COR-L47 (cell line): ENCODE data around the gene FTO.

ENCODE experiments used
- DNase-seq: peaks from one replicate; lab custom pipeline; 2025; lab: John Stamatoyannopoulos, UW

Gene FTO

DNA sequence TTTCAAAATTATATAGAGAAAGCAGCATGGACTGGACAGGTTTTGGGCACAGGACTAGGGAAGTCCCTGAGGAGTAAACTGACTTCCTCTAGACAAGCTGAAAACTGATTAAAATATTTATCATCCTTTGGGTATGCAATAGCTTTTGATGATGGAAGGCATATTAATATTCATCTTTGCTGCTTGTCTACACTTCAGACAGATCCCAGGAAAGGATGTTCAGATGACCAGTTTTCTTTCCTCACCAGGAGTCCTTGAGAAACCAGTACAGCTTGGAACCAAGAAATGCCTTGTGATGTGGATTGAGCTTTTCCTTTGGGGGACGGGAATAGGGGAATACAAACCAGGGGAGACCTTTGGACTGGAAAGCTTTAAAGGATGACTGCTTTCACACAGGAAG is 195.5 kb downstream of the FTO start:
- DNase-seq, result no peak

DNA sequence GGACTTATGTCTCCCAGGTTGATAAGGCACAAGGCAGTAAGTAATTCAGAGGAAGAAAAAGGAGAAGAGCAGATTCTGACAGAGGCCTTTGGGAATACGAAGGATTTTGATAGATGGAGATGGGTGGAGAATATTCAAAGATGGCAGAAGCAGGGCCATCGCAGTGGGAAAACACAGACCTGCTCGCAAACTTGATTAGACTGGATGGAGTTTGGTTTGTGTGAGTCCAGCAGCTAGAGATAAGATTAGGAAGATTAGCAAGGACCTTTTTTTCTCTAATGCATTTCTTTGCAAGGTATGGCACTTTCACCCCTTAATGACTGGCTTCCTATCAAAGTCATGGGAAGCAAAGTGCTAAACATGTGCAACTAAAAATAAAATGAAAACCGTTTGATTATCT is 196.7 kb downstream of the FTO start:
- DNase-seq, result no peak

DNA sequence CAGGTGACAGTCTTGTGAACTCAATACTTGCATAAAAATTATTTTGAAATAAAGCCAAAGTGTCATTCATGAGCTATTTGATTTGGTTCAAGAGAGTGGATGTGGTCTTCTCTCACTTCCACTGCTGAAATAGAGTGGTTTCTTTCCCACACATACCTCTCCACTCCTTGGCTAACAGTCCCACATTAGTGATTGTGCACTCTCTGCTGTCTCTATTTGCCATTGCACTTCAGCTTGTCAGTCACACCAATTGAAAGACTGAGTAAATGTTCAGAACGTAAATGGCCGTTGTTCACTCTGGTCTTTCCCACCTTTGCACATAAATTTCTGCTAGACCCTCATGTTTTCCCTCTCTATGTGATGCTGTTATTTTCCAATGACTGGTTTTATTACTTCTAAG is 197.5 kb downstream of the FTO start:
- DNase-seq, result no peak

DNA sequence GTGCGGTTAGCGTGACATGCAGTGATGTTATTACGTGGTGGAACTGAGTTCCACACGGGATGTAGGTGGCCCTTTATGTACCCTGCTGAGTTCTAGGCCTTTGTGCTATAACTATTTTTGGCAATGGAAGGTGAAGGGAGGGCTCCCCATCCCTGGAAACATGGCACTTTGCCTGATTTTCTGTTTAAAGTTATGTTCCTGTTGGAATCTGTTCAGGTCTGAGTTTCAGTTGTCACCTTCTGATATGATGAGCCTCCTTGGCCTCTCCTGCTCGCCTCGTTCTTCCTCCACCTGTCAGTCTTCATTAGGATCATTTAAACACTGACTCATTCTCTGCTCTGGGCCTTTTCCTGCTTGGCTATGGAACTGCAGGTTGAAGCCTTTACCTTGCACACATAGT is 200.6 kb downstream of the FTO start:
- no peak for DNase-seq

DNA sequence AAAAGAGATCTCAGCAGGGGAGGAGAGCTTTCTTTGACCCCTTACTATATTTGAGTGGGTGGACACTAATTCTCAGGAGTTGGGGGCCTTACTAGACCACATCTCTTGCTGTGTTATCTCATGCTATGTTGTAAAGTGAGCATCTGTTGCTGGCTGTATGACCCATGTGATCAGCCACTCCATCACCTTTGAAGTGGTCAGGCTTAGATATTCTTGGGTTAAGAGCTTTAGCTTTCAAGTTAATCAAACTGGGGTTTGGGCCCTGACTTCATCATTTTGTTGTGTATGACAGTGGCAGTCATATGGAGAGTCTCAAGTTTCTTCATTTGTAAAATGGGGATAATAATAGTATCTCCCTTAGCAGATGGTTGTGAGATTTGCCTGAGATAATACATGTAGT is 201.1 kb downstream of the FTO start:
- no peak for DNase-seq

DNA sequence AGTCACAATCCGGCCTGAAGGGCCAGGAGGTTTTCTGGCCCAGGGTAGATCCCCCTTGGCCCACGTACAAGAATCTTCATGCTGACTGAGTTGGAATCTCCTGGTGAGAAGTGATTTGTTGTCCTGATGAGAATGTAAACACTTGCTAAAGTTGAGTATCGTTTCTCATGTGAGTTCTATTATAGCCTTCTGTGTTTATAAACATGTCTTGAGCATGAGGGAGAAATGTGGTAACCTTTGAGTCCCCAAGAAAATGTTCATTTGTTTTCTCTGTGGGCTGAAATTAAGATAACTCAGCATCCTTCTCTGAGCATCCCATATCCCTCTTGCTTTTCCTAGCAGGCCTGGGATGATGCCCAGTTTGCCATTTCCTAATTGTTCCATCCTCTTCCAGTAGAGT is 204.8 kb downstream of the FTO start:
- no peak for DNase-seq

DNA sequence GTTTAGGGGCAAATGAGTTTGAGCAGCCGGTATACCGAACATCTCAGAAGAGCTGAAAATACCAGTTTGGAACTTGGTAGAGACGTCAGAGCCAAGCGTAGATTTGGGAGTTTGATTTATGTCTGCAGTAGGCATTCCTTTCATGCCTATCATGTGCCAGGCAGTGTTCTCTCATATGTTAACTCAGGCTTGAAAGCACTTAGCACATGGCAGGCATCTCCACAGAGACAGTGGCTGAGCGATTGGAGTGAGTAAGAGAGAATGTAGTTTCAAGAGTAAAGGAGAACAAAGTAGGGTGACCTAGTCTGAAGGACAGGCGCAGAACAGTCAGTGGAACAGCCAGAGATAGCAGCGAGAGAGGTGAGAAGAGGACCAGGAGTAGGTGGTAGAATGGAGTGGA is 207.0 kb downstream of the FTO start:
- no peak for DNase-seq

DNA sequence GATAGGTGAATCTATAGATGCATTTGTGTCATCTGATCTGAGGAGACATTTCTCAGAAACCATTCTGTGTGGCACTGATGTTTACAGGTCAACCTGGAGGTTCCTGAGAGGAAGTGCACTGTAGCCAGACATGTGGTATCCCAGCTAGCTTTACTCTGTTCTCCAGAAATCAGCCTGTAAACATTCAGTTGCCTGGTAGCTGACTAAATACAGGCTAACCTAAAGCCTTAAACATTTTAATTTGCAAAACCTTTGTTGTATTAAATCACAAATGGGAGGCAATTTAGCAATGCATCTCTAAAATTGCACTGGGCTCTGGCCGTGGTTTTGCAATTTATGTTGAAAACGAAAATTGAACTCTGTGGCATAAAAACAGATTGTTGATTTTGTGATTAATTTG is 207.6 kb downstream of the FTO start:
- no peak for DNase-seq

DNA sequence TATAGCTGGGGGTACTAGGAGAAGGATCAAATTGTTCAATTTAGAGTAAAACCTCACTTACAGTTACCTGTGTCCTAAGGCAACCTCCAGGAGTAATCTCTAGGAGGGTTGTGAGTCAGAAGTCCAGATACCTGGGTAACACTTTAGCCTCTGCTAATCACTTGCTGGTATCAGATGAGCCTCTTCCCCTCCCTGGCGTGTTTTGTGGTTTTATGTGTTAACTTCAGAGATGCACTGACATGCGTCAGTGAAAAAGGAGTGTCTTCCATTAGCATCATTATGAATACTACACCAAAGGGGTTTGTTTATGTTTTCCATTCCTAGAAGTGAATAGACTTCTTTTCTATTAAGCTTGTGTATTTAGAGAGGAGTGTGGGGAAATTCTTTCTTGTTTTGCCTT is 208.2 kb downstream of the FTO start:
- no peak for DNase-seq

DNA sequence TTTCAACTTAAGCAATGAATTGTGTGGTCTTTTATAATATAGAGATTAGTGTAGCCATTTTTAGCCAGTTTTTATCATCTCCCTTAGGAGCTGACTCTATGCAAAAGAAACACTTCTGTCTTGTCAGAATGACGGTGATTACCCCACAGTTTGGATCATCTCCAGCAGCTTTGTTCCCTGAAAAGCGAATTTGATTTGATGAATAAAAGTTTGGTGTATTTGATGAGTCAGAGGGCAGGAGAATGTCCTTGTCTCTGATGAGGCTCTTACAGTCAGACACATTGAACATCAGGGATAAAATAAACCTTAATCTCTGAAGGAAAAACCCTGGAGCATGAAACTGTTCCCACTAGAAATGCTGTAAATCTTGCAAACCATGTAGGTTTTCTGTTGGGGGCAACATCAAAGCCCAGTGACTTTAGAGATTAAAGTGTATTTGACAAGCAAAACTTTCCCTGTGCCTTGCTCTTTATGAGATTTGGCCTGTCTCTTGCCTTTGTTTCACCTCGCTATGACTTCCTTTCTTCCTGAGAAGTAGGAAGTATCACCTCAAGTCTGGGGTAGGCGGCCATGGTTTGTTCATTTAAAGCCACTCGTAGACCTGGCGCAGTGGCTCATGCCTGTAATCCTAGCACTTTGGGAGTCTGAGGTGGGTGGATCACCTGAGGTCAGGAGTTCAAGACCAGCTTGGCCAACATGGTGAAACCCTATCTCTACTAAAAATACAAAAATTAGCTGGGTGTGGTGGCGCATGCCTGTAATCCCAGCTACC is 209.3 kb downstream of the FTO start:
- peak; percentile 43 for DNase-seq

DNA sequence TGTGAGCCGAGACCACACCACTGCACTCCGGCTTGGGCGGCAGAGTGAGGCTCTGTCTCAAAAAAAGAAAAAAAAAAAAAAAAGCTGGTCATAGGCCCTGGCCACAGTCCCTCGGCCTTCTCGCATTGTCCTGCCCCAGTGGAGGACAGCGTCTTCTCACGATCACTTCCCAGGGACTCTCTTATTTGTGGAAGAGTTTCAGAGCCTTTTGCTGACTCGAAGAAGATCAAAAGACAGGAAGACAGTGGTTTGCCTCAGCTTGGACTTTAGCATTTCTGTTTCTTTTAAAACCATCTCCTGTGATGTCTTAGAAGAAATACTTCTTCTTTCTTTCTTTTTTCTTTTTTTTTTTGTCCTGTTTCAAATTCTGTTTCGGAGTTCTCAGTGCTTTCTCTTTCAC is 210.0 kb downstream of the FTO start:
- DNase-seq, result no peak

DNA sequence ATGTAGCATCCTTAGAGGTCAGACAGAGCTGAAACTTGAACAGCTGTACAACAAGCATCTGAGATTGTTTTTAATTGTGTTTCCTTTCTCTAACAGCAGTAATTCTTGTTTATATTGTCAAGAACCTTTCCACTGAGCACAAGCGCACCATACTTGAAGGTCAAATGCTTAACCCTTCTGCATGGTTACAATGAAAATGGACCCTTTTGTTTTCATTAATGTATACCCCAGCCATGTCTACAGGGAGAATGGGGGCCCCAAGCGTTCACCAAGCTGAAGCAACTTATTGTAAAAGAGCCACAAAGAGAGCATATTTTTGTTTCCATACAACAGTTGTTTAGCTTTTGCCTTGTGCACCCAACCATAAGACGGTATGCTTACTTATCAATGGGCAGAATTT is 210.8 kb downstream of the FTO start:
- DNase-seq, result no peak

DNA sequence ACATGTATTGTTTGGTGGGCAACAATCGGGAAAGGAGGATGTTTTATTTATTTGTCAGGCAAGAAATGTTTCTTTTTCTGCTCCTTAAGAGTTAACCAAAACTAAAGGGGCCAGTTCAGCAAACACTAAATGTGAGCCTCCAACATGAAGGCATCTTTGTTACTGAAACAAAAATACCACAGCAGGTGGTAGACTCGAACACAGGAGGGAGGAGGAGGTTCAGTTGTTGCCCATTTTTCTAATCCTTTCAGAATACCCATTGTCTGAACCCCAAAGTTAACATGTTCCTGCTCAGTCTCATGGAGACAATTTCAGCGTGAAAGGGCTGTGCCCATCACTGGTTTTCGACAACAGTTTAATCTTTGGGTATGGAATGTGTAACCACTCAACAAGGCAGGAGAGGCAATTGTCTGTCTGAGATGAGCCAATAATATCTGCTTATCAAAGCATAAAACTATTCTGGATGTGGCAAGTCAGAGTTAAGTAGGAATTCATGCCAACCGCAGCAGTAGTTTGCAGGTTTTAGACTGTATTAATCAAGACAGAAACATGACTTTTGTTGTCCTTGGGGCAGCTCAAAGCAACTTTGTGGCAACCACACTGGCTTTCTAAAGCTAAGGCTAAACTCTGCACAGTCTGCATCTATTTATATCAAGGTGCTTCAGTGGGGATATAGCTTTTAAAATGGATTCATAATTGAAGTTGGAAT is 211.7 kb downstream of the FTO start:
- DNase-seq, result no peak

DNA sequence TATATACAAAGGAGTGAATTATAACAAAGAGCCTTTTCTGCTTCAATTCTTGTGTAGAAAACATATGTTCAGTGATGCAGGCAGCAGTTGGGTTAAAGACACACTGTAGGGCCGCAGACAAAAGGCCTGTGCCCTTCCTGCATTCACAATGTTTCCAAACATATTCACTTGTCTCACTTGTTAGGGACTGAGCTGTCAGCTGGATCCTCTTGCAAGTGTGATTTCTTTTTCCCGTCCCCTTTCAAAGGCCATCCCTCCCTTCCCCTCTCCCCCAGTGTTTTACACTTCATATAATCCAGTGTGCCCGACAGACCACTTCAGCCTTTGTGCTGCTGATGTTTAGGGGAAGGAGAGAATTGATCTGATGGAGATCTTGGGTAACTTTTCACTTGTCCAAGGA is 217.0 kb downstream of the FTO start:
- DNase-seq, result no peak

DNA sequence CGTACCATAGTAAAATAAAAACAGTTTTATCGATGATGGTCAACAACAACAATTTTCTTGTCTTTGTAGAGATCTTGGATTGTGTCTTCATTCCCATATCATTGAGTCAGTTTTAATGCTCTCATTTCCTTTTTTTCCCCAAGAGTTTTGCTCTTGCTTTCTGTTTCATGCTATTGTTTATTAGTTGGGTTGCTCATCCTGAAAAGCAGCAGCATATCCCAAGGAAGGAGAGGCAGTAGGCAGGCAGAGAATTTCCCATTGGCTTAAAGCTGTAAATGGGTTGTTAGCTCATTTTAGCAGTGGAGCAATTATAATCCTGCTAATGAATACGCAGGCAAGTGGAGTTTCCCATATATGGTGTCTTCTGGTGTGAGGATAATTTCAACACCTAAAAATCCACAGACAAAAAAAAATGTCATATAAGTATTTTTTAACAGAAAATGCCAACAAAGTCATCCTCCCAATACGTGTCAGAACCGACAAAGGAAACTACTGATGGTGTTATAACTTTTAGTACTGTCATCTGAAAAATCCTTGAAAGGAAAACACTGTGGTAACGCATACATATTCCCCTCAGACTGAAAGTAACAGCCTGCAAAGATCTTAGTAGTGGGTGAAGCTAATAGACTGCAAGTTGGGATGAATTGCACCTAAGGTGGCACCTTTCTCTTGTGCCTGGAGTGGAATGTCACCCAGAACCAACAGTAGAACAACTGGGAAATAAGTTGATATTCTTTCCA is 218.3 kb downstream of the FTO start:
- DNase-seq, result no peak

DNA sequence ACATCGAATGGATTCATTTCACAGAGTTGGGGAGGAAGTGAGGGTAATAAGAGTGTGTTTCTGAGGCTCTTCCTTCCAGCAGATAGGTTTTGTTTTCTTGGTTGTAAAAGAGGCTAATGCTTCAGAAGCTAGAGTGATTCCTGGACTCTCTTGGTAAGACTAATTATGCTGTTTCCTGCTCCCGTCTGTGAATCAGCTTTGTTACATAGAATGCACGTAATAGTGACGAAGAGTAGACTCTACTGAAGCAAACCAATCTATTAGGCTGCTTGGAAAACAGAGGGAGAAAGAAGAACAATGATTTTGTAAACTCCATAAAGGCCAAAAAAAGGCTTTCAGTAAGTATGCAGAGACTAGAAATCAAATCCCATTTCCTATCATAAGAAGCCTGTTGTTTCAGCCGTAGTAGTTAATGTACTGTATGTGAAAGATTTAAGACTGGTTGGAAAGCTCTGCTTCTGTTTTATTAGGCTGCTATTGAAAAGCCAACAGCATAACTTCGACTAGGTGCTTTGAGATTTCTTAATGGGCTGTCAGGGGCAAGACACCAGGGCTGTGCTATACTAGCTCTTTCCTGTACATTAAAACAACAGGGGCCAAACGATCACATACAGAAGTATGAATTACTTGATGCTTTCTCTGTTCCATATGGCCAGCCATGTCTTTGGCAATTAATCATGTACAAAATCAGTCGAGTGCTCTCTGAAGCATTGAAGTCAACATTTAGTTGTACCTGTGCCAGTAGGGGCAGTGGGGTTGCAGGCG is 219.0 kb downstream of the FTO start:
- DNase-seq, result no peak

DNA sequence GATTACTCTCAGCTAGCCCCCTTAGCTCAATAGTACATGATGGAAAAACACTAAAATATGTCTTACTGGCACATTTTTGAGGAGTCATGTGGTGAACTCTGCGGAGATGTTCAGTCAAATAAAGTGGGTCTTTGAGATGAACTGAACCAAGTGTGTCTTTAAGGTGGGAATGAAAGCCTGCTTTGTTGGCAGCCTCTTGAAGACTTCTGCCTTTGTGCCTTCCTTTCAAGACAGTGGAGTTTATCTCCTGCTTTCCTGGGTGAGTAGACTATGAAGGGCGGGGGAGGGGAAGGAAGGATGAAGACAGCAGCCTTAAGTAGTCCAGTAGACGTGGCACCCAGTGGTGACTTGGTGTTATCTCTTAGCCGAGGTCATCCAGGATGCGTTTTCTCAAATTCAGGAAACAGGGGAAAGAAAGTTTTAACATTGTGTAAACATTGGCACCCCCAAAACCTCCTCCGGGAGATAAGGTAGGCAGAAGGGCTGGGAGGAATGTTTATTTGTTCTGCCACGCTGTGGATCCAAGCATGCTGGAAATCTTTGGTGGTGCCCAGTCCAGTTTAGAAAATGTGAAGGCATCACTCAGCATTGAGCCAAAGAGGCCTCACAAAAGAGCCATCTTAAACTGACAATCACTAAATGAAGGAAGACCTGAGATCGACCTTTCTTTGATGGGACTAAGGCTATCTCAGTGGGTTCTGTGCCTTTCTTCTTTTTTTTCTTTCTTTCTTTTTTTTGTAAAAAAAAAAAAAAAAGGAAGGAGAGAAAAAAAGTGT is 220.6 kb downstream of the FTO start:
- no peak for DNase-seq

DNA sequence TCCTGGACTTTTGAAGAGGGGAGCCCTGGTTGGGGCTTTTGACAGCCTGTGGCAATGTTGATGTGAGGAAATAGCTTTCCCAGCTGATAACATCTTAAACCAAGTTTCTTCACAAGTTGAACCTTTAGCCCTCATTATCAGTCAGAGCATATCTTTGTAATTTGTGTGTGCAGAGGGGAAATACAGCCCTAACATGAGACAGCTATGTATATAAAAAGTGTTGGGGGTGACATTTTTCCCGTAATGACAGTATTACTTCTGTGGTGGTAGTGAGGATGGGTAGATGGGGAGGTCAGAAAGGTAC is 221.1 kb downstream of the FTO start:
- DNase-seq, result no peak

DNA sequence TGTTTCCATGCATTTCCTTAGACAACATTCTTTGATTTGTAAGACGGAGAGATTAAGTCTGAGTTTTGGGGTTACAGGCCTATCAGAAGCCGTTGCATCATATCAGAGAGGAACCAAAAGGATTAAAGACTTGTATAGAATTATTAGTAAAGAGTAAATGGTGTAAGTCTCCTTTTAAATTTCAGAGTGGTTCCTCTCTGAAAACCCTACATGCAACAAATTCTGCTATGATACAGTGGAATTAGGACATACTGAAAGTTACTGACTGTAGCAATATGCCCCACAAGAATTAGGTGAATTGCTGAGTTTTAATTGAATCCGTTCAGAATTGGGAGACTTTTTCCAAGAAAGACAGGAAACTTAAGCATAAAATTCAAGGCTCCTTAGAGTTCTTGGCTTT is 221.6 kb downstream of the FTO start:
- DNase-seq, result no peak

DNA sequence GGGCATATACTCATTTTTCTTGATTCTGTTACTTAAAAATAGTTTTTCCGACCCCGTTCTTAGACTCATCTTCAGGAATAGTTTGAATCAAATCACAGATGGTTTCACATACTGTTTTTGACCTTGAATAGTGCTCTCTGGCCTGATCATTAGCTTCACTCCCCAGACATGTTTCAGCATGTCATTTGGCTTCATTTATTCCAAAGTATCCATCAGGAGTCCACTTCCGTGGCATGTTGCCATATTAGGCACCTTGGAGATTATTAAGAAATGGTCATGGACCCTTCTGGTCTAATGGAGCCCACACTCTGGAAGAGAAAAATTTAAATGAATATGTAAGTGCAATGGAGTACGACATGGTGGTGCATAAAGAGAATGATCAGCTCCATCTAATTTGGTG is 222.3 kb downstream of the FTO start:
- DNase-seq, result no peak

DNA sequence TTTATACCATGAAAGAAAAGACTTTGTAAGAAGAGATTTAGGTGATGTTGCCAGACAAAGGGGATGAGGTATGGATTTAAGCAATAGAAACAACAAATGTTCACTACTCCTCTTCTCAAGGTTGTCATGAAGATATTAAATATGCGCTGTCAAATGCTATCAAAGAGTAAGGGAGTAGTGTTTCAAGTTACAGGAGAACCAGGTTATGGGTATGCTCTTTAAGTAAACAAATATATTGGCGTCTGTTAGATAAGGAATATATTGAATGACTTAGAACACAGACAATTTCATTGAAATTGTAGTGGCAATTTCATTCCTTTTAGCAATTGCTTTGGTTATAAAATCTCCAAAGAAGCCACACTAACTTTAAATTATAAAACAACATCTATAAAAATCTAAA is 229.0 kb downstream of the FTO start:
- no peak for DNase-seq

DNA sequence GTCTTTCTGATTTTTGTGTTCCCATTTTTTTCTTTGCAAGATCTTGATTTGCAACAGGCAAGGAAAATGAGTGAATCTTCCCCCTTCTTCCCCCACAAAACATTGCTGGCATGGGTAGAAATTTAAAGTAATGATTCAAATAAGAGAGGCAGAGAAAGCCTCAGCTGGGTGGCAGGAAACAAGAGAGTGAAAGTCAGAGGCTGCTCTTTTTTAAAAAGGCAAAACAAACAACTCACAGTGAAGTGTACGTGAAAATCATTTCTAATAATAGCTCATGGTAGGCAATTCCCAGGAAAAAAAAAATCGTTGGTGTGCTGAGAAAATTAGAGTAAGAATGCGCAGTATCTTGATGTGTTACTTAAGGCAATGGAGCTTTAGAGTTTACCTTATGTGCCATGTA is 229.5 kb downstream of the FTO start:
- DNase-seq, result no peak
